A549 (cell line): ENCODE data around the gene GLYATL3. TPM values are rescaled to one million over a fixed set of nuclear protein-coding genes. Genes with fewer than 3 reads are reported as not detected.

ENCODE experiments used
- ATAC-seq, 2 experiments: fragments of 200-7000 bp in 1 of 2; fragments of >200 bp in 1 of 2; cut with Nextera tagmentation in 1 of 2; cut with Tn5 transposase in 1 of 2; 3 replicates each; pipeline versions ENCODE4 v1.8.0 to v1.9.1; 2018 to 2020; ENCODE audit warnings: mild to moderate bottlenecking in 1 of 2, moderate library complexity in 1 of 2
- CTCF ChIA-PET: fragments of 300-600 bp; sonication (Branson Sonifier 250); formaldehyde crosslinking; extraction: SDS; loops from one replicate; lab custom pipeline; 2021; ENCODE audit warnings: antibody characterized with exemption, inconsistent platforms; lab: Yijun Ruan, JAX
- POLR2A ChIA-PET: fragments of 350-600 bp; formaldehyde crosslinking; extraction: SDS; loops from one replicate; lab custom pipeline; 2021; ENCODE audit warnings: antibody characterized with exemption, inconsistent platforms; lab: Yijun Ruan, JAX
- DNase-seq, 2 experiments: peaks; one replicate each; pipeline versions ENCODE4 v3.0.0 to v3.0.0-alpha.2; 2011 to 2016; ENCODE audit warnings: low read depth in 1 of 2, low spot score in 1 of 2
- FAIRE-seq: peaks from 2 replicates; lab custom pipeline; 2011; peaks lifted over from hg19 to GRCh38; lab: Jason Lieb, UNC
- H3K27ac ChIP-seq, 2 experiments: fragments of >200 bp; sonication (Bioruptor Twin); formaldehyde crosslinking; 3 replicates each; pipeline ENCODE4 v1.5.1; 2016 to 2017
- H3K4me1 ChIP-seq: fragments of >200 bp; sonication (Bioruptor Twin); formaldehyde crosslinking; 3 replicates; pipeline ENCODE4 v1.6.1; 2016
- H3K4me2 ChIP-seq: fragments of >200 bp; sonication (Bioruptor Twin); formaldehyde crosslinking; 3 replicates; pipeline ENCODE4 v1.6.1; 2016
- H3K4me3 ChIP-seq: fragments of >200 bp; sonication (Bioruptor Twin); formaldehyde crosslinking; 3 replicates; pipeline ENCODE4 v1.5.1; 2016
- H3K9me3 ChIP-seq: fragments of >200 bp; sonication (Bioruptor Twin); formaldehyde crosslinking; 3 replicates; pipeline ENCODE4 v1.6.1; 2016
- BHLHE40 ChIP-seq: IDR thresholded peaks from 2 replicates; pipeline ENCODE4 v1.6.1; 2012; ENCODE audit warnings: low read depth, low read length, inconsistent platforms
- CHD2 ChIP-seq: fragments of 150-350 bp; IDR thresholded peaks from 2 replicates; pipeline ENCODE4 v1.6.1; 2014; ENCODE audit warnings: low read length; ENCODE audit not compliant: partially characterized antibody
- CTCF ChIP-seq: fragments of >200 bp; sonication (Bioruptor Twin); formaldehyde crosslinking; IDR thresholded peaks from 3 replicates; pipeline ENCODE4 v1.5.1; 2016
- EHMT2 ChIP-seq: fragments of 200-600 bp; sonication (generic); IDR thresholded peaks from 2 replicates; pipeline ENCODE4 v1.6.1; 2016; ENCODE audit warnings: antibody characterized with exemption, low read depth, mild to moderate bottlenecking, moderate library complexity
- ESRRA ChIP-seq: fragments of 150-350 bp; IDR thresholded peaks from 2 replicates; pipeline ENCODE4 v1.6.1; 2014; ENCODE audit warnings: mild to moderate bottlenecking, low read length, borderline replicate concordance
- FOXS1 ChIP-seq: fragments of 250-450 bp; sonication (Bioruptor Pico); IDR thresholded peaks from 2 replicates; pipeline ENCODE4 v1.5.0; 2020; ENCODE audit warnings: mild to moderate bottlenecking, moderate library complexity
- HOXA7 ChIP-seq: fragments of 250-450 bp; sonication (Bioruptor Pico); IDR thresholded peaks from 2 replicates; pipeline ENCODE4 v1.5.0; 2020; ENCODE audit warnings: mild to moderate bottlenecking, moderate library complexity
- JUN ChIP-seq, 2 experiments: fragments of >200 bp; sonication (Bioruptor Twin); formaldehyde crosslinking; IDR thresholded peaks; 2 replicates in 1 of 2; 3 replicates in 1 of 2; pipeline ENCODE4 v1.6.1; 2016 to 2017
- JUNB ChIP-seq: fragments of >200 bp; sonication (Bioruptor Twin); formaldehyde crosslinking; IDR thresholded peaks from 2 replicates; pipeline ENCODE4 v1.6.1; 2016
- KDM1A ChIP-seq: fragments of 200-600 bp; sonication (generic); IDR thresholded peaks from 2 replicates; pipeline ENCODE4 v1.6.1; 2016; ENCODE audit warnings: low read depth, mild to moderate bottlenecking
- KDM5A ChIP-seq: fragments of 200-600 bp; sonication (generic); IDR thresholded peaks from 2 replicates; pipeline ENCODE4 v1.6.1; 2016; ENCODE audit warnings: antibody characterized with exemption, mild to moderate bottlenecking
- MAFK ChIP-seq: fragments of 450-650 bp; IDR thresholded peaks from 2 replicates; pipeline ENCODE4 v1.6.1; 2014; ENCODE audit not compliant: partially characterized antibody
- NFE2L2 ChIP-seq: fragments of 150-350 bp; conservative IDR thresholded peaks from 2 replicates; pipeline ENCODE4 v1.6.1; 2014; ENCODE audit warnings: low read length
- NR3C1 ChIP-seq: fragments of >200 bp; sonication (Bioruptor Twin); formaldehyde crosslinking; IDR thresholded peaks from 3 replicates; pipeline ENCODE4 v1.6.1; 2017
- POLR2A ChIP-seq: IDR thresholded peaks from 2 replicates; pipeline ENCODE4 v1.6.1; 2012; ENCODE audit warnings: mild to moderate bottlenecking, low read length
- POLR2AphosphoS2 ChIP-seq: conservative IDR thresholded peaks from 2 replicates; pipeline ENCODE4 v1.6.1; 2012; ENCODE audit warnings: low read length, improper control_type of control experiment, inconsistent platforms
- RAD21 ChIP-seq, 2 experiments: fragments of >200 bp in 1 of 2; sonication (Bioruptor Twin) in 1 of 2; formaldehyde crosslinking in 1 of 2; IDR thresholded peaks in 1 of 2; conservative IDR thresholded peaks in 1 of 2; 2 replicates in 1 of 2; 3 replicates in 1 of 2; pipeline ENCODE4 v1.6.1; 2012 to 2018; ENCODE audit warnings: inconsistent platforms in 1 of 2
- REST ChIP-seq: fragments of 200-600 bp; sonication (generic); IDR thresholded peaks from 2 replicates; pipeline ENCODE4 v1.6.1; 2016; ENCODE audit warnings: antibody characterized with exemption, mild to moderate bottlenecking, moderate library complexity
- SMC3 ChIP-seq: fragments of >200 bp; sonication (Bioruptor Twin); formaldehyde crosslinking; IDR thresholded peaks from 3 replicates; pipeline ENCODE4 v1.6.1; 2018; ENCODE audit warnings: inconsistent platforms
- SREBF2 ChIP-seq: fragments of 450-650 bp; IDR thresholded peaks from 2 replicates; pipeline ENCODE4 v1.6.1; 2014; ENCODE audit warnings: mild to moderate bottlenecking, moderate library complexity
- ZSCAN20 ChIP-seq: fragments of 250-450 bp; sonication (Bioruptor Pico); IDR thresholded peaks from 2 replicates; pipeline ENCODE4 v1.8.0; 2022; ENCODE audit warnings: mild to moderate bottlenecking, moderate library complexity
- WGBS: methylation state at CpG from one replicate; pipeline ENCODE4 v1.1.6; 2017; ENCODE audit errors: missing lambda C conversion rate; 5-methylcytosine and 5-hydroxymethylcytosine counted together
- polyA plus RNA-seq, 4 experiments: library from polyadenylated mRNA; depleted of rRNA in 3 of 4; stranded (reverse); fragments of >200 nt; fragmentation: RNase III in 1 of 4; extraction: RNeasy Plus Mini Kit Qiagen cat#74134 plus additional on column Dnase treatment in 1 of 4; gene quantifications; 2 replicates in 3 of 4; 3 replicates in 1 of 4; pipeline ENCODE4 v1.2.3, GENCODE V29; 2011 to 2017
- TF ChIP-seq, protein P1 (sequence below): fragments of >200 bp; sonication (Bioruptor Twin); formaldehyde crosslinking; IDR thresholded peaks from 3 replicates; pipeline ENCODE4 v1.6.1; 2016
- TF ChIP-seq, protein P2 (sequence below): fragments of 150-350 bp; IDR thresholded peaks from 2 replicates; pipeline ENCODE4 v1.6.1; 2014; ENCODE audit warnings: low read depth, mild to moderate bottlenecking, low read length

Gene GLYATL3
- polyA plus RNA-seq, 2 of the 4 experiments (the other 2 are of a cell fraction) = not detected

- no peaks in the 10 kb centered on the region for H3K4me1 ChIP-seq
- ChIA-PET POLR2A (no interaction called here), CTCF (interaction anchor here (0.6 to 1.1 kb wide), 2 partner anchors 152 to 1403 kb away, joined by 3 to 4 read pairs; no protein-coding TSS in a partner anchor)
- H3K4me3 ChIP-seq = no peak overlapping the region
- no peaks in the 10 kb centered on the region for H3K9me3 ChIP-seq
- ATAC-seq (no peak), DNase-seq (no peak), FAIRE-seq (no peak)
- TF ChIP-seq MAFK = no peak
- TF ChIP-seq, protein P1, sequence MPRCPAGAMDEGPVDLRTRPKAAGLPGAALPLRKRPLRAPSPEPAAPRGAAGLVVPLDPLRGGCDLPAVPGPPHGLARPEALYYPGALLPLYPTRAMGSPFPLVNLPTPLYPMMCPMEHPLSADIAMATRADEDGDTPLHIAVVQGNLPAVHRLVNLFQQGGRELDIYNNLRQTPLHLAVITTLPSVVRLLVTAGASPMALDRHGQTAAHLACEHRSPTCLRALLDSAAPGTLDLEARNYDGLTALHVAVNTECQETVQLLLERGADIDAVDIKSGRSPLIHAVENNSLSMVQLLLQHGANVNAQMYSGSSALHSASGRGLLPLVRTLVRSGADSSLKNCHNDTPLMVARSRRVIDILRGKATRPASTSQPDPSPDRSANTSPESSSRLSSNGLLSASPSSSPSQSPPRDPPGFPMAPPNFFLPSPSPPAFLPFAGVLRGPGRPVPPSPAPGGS = no peak
- TF ChIP-seq RAD21 (conservative IDR thresholded peaks at IDR 0.05 in 1 of 2, IDR thresholded peaks at IDR 0.05 in 1 of 2) = no peak
- TF ChIP-seq CTCF = no peak
- TF ChIP-seq POLR2A = no peak
- no peak for TF ChIP-seq SMC3
- no peak for TF ChIP-seq JUNB
- TF ChIP-seq NFE2L2 = no peak
- no peak for TF ChIP-seq EHMT2
- TF ChIP-seq BHLHE40 = no peak
- TF ChIP-seq JUN (IDR thresholded peaks at IDR 0.05) = no peak
- TF ChIP-seq POLR2AphosphoS2 = no peak
- TF ChIP-seq ZSCAN20 (CRISPR knock-in tag) = no peak
- TF ChIP-seq KDM5A = no peak
- TF ChIP-seq HOXA7 (CRISPR knock-in tag) = no peak
- no peak for TF ChIP-seq ESRRA
- TF ChIP-seq KDM1A = no peak
- TF ChIP-seq NR3C1 = no peak
- no peak for TF ChIP-seq SREBF2
- TF ChIP-seq, protein P2, sequence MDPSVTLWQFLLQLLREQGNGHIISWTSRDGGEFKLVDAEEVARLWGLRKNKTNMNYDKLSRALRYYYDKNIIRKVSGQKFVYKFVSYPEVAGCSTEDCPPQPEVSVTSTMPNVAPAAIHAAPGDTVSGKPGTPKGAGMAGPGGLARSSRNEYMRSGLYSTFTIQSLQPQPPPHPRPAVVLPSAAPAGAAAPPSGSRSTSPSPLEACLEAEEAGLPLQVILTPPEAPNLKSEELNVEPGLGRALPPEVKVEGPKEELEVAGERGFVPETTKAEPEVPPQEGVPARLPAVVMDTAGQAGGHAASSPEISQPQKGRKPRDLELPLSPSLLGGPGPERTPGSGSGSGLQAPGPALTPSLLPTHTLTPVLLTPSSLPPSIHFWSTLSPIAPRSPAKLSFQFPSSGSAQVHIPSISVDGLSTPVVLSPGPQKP = no peak
- no peak overlapping the region for H3K27ac ChIP-seq
- 86% methylated on average over 3 of the region's 3 CpGs for WGBS
- no peak overlapping the region for H3K4me2 ChIP-seq
Measured at GRCh38 chr6:49454787-49455709, 44.7 kb upstream of the GLYATL3 start.

DNA sequence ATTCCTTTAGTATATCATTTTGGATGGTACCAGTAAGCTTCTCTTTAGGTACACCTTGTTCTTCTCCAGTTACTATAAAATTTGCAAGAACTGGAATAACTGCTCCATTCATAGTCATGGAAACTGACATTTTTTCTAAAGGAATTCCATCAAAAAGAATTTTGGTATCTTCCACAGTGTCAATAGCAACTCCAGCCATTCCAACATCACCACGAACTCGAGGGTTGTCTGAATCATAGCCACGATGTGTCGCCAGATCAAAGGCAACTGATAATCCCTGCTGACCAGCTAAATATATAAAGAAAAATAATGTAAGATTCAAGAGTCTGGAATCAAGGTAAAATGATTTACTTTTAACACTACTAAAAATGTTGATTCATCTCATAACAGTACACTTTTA is 42.0 kb upstream of the GLYATL3 start:
- POLR2A ChIA-PET = no interaction called here
- Histone ChIP-seq H3K4me1 (peaks cover 6% of the 10 kb centered on the region; the same call in 1 of the 3 replicates), H3K4me2 (no peak overlapping the region), H3K27ac (no peak overlapping the region), H3K9me3 (no peaks in the 10 kb centered on the region), H3K4me3 (no peak overlapping the region)
- FAIRE-seq (no peak), ATAC-seq (no peak), DNase-seq (no peak)
- TF ChIP-seq FOXS1 (CRISPR knock-in tag) = no peak
- no peak for TF ChIP-seq POLR2A
- TF ChIP-seq KDM1A = no peak
- TF ChIP-seq CHD2 = no peak
- TF ChIP-seq REST = no peak
- CTCF ChIA-PET = no interaction called here
- WGBS = 75% methylated on average over 4 of the region's 4 CpGs
